HCT116 (cell line): ENCODE measurements around the gene LGI2. TPM values are rescaled to one million over a fixed set of nuclear protein-coding genes. Genes with fewer than 3 reads are reported as not detected.

ENCODE experiments used
- ATAC-seq: fragments of 200-7000 bp; cut with Tn5 transposase; 2 replicates; pipeline ENCODE4 v1.9.1; 2020; ENCODE audit warnings: mild to moderate bottlenecking, moderate library complexity
- BruUV-seq: library from RNA; stranded (reverse); fragments of 400-500 nt; replicated peaks from 2 replicates; lab custom pipeline; 2021; lab: Mats Ljungman, UMichigan
- CTCF ChIA-PET: fragments of 300-600 bp; sonication (Branson Sonifier 250); formaldehyde crosslinking; loops from one replicate; lab custom pipeline; 2021; ENCODE audit warnings: antibody characterized with exemption; lab: Charles Lee
- POLR2A ChIA-PET: fragments of 300-600, 350-600 bp; sonication (Branson Sonifier 250); formaldehyde crosslinking; loops from one replicate; lab custom pipeline; 2021; ENCODE audit warnings: antibody characterized with exemption; lab: Charles Lee
- RAD21 ChIA-PET, 2 experiments: fragments of 300-600 bp; sonication (Branson Sonifier 250); formaldehyde crosslinking; loops; one replicate each; lab custom pipeline; 2023; ENCODE audit warnings: low total read pairs in 2 of 2; ENCODE audit not compliant: uncharacterized antibody in 2 of 2, unreplicated experiment in 2 of 2, low non-redundant PET in 1 of 2; lab: Charles Lee
- DNase-seq: peaks from one replicate; pipeline ENCODE4 v3.0.0-alpha.2; 2010; ENCODE audit warnings: low read depth, low spot score
- H2AFZ ChIP-seq: fragments of 200-600 bp; shearing (Covaris generic), sonication (generic); 2 replicates; pipeline ENCODE4 v1.6.1; 2017; ENCODE audit warnings: low read depth, mixed run types, mixed read lengths, antibody characterized with exemption, low read length; ENCODE audit not compliant: poor library complexity, severe bottlenecking
- H3K27ac ChIP-seq: 2 replicates; pipeline ENCODE4 v1.5.1; 2012; ENCODE audit warnings: low read depth, low read length
- H3K27me3 ChIP-seq: fragments of 200-600 bp; sonication (generic); 2 replicates; pipeline ENCODE4 v1.6.1; 2016; ENCODE audit warnings: mixed run types, low read length, mixed read lengths; ENCODE audit not compliant: insufficient read depth
- H3K36me3 ChIP-seq, 2 experiments: fragments of 200-500 bp in 1 of 2; fragments of 200-600 bp in 1 of 2; sonication (Bioruptor generic) in 1 of 2; sonication (generic) in 1 of 2; 2 replicates each; pipeline versions ENCODE4 v1.5.1 to v1.6.1; 2014 to 2016; ENCODE audit warnings: low read length in 2 of 2, inconsistent platforms in 1 of 2, mixed read lengths in 1 of 2, mixed run types in 1 of 2; ENCODE audit not compliant: insufficient read depth in 2 of 2, control insufficient read depth in 1 of 2
- H3K4me1 ChIP-seq, 2 experiments: fragments of 200-600 bp in 1 of 2; sonication (generic) in 1 of 2; 2 replicates each; pipeline versions ENCODE4 v1.5.1 to v1.6.1; 2012 to 2017; ENCODE audit warnings: low read length in 2 of 2, inconsistent platforms in 1 of 2, mild to moderate bottlenecking in 1 of 2, mixed read lengths in 1 of 2, mixed run types in 1 of 2, moderate library complexity in 1 of 2; ENCODE audit not compliant: insufficient read depth in 2 of 2, control insufficient read depth in 1 of 2
- H3K4me2 ChIP-seq: fragments of 200-600 bp; sonication (generic); 2 replicates; pipeline ENCODE4 v1.6.1; 2017; ENCODE audit warnings: mixed run types, low read length, mixed read lengths
- H3K4me3 ChIP-seq, 2 experiments: fragments of 200-600 bp in 1 of 2; sonication (generic) in 1 of 2; replicated peaks in 1 of 2; 2 replicates each; pipeline ENCODE4 v1.5.1; 2011 to 2016; ENCODE audit warnings: low read length in 2 of 2, control low read depth in 1 of 2, low read depth in 1 of 2, mild to moderate bottlenecking in 1 of 2, mixed read lengths in 1 of 2, mixed run types in 1 of 2
- H3K79me2 ChIP-seq: fragments of 200-600 bp; sonication (generic); 2 replicates; pipeline ENCODE4 v1.6.1; 2017; ENCODE audit warnings: mild to moderate bottlenecking, mixed run types, low read length, moderate library complexity, mixed read lengths; ENCODE audit not compliant: insufficient read depth
- H3K9ac ChIP-seq: fragments of 200-600 bp; sonication (generic); 2 replicates; pipeline ENCODE4 v1.6.1; 2016; ENCODE audit warnings: low read length, mixed read lengths
- H3K9me2 ChIP-seq: fragments of 200-600 bp; sonication (generic), shearing (Covaris generic); 2 replicates; pipeline ENCODE4 v1.6.1; 2017; ENCODE audit warnings: mixed run types, mild to moderate bottlenecking, moderate library complexity; ENCODE audit not compliant: insufficient read depth
- H3K9me3 ChIP-seq, 2 experiments: fragments of 200-500 bp in 1 of 2; fragments of 200-600 bp in 1 of 2; sonication (Bioruptor generic) in 1 of 2; sonication (generic) in 1 of 2; 2 replicates each; pipeline ENCODE4 v1.6.1; 2014 to 2017; ENCODE audit warnings: low read length in 2 of 2, mixed read lengths in 2 of 2, inconsistent platforms in 1 of 2, low read depth in 1 of 2, mild to moderate bottlenecking in 1 of 2, mixed run types in 1 of 2, moderate library complexity in 1 of 2; ENCODE audit not compliant: control insufficient read depth in 1 of 2, insufficient read depth in 1 of 2
- H4K20me1 ChIP-seq: fragments of 200-600 bp; sonication (generic), shearing (Covaris generic); 2 replicates; pipeline ENCODE4 v1.6.1; 2017; ENCODE audit warnings: mixed run types, mild to moderate bottlenecking, moderate library complexity; ENCODE audit not compliant: insufficient read depth
- CBX3 ChIP-seq: IDR thresholded peaks from 2 replicates; pipeline ENCODE4 v1.6.1; 2012; ENCODE audit warnings: low read depth
- CEBPB ChIP-seq: IDR thresholded peaks from 2 replicates; pipeline ENCODE4 v1.6.1; 2012; ENCODE audit warnings: low read depth
- EGR1 ChIP-seq: IDR thresholded peaks from 2 replicates; pipeline ENCODE4 v1.6.1; 2012; ENCODE audit warnings: low read depth
- ELF1 ChIP-seq: IDR thresholded peaks from 2 replicates; pipeline ENCODE4 v1.6.1; 2012; ENCODE audit warnings: low read depth, borderline replicate concordance
- EZH2 ChIP-seq: fragments of 200-600 bp; sonication (generic); IDR thresholded peaks from 2 replicates; pipeline ENCODE4 v1.6.1; 2017; ENCODE audit warnings: antibody characterized with exemption, mixed run types
- EZH2phosphoT487 ChIP-seq: fragments of 200-600 bp; IDR thresholded peaks from 2 replicates; pipeline ENCODE4 v1.6.1; 2018; ENCODE audit warnings: antibody characterized with exemption, borderline replicate concordance
- FOSL1 ChIP-seq: IDR thresholded peaks from 2 replicates; pipeline ENCODE4 v1.6.1; 2012; ENCODE audit warnings: low read depth
- JUND ChIP-seq: IDR thresholded peaks from 2 replicates; pipeline ENCODE4 v1.6.1; 2012
- MAX ChIP-seq: IDR thresholded peaks from 2 replicates; pipeline ENCODE4 v1.6.1; 2012
- RAD21 ChIP-seq: IDR thresholded peaks from 2 replicates; pipeline ENCODE4 v1.6.1; 2012; ENCODE audit warnings: low read depth, mild to moderate bottlenecking
- SRF ChIP-seq: IDR thresholded peaks from 2 replicates; pipeline ENCODE4 v1.6.1; 2012; ENCODE audit warnings: low read depth
- TCF7L2 ChIP-seq: IDR thresholded peaks from 2 replicates; pipeline ENCODE4 v1.7.0; 2011; ENCODE audit warnings: borderline replicate concordance, inconsistent platforms; ENCODE audit not compliant: insufficient read depth, insufficient read length; ENCODE audit errors: extremely low read depth
- YY1 ChIP-seq: IDR thresholded peaks from 2 replicates; pipeline ENCODE4 v1.6.1; 2011; ENCODE audit warnings: low read length, low read depth, moderate library complexity, mild to moderate bottlenecking; ENCODE audit not compliant: insufficient replicate concordance; ENCODE audit errors: extremely low read depth
- ZFX ChIP-seq: fragments of 450-650 bp; IDR thresholded peaks from 2 replicates; pipeline ENCODE4 v1.6.1; 2017
- intact Hi-C: fragments of 100-400 bp; cut with micrococcal nuclease; formaldehyde crosslinking; loops from 2 replicates; pipeline ENCODE4 v1.10.0; 2022
- total RNA-seq: library from RNA; stranded (reverse); gene quantifications from one replicate; pipeline ENCODE4 v1.2.1, GENCODE V29; 2021; ENCODE audit not compliant: unreplicated experiment
- TF ChIP-seq, protein P1 (sequence below): IDR thresholded peaks from 2 replicates; pipeline ENCODE4 v1.6.1; 2012; ENCODE audit warnings: low read depth
- TF ChIP-seq, protein P2 (sequence below): IDR thresholded peaks from 2 replicates; pipeline ENCODE4 v1.6.1; 2011; ENCODE audit warnings: mild to moderate bottlenecking, low read length, moderate library complexity; ENCODE audit not compliant: insufficient replicate concordance; ENCODE audit errors: extremely low read depth
- TF ChIP-seq, protein P3 (sequence below): IDR thresholded peaks from 2 replicates; pipeline ENCODE4 v1.6.1; 2012
- TF ChIP-seq, protein P4 (sequence below), 3 experiments: fragments of 200-600 bp in 1 of 3; sonication (generic) in 1 of 3; IDR thresholded peaks in 2 of 3; conservative IDR thresholded peaks in 1 of 3; 2 replicates each; pipeline ENCODE4 v1.5.1; 2012 to 2017; ENCODE audit warnings: low read depth in 2 of 3, low read length in 2 of 3, antibody characterized with exemption in 1 of 3, borderline replicate concordance in 1 of 3, control low read depth in 1 of 3, mild to moderate bottlenecking in 1 of 3, mixed read lengths in 1 of 3, mixed run types in 1 of 3, moderate library complexity in 1 of 3; ENCODE audit not compliant: insufficient read depth in 1 of 3

Gene LGI2
- total RNA-seq, 1 experiment from 2014 or later: not detected

- CTCF ChIA-PET: no interaction called here
- BruUV-seq: no TSS peak
- RAD21 ChIA-PET: no interaction called here
- Histone ChIP-seq H3K9me2 (no peaks in the 10 kb centered on the region), H3K4me1 (no peaks in the 10 kb centered on the region), H3K4me3 (no peak overlapping the region), H3K27me3 (no peaks in the 10 kb centered on the region), H3K9ac (no peak overlapping the region), H3K36me3 (no peaks in the 10 kb centered on the region), H4K20me1 (no peaks in the 10 kb centered on the region), H3K9me3 (no peaks in the 10 kb centered on the region), H3K27ac (no peak overlapping the region), H2AFZ (no peak overlapping the region), H3K4me2 (no peak overlapping the region), H3K79me2 (no peaks in the 10 kb centered on the region)
- ATAC-seq (no peak), DNase-seq (no peak)
- POLR2A ChIA-PET: no interaction called here
- intact Hi-C loops: no loop called here
- TF ChIP-seq MAX (no peak), TCF7L2 (no peak), YY1 (no peak), EZH2 (no peak), RAD21 (no peak), SRF (no peak), EGR1 (no peak), CBX3 (no peak), EZH2phosphoT487 (no peak), JUND (no peak), CEBPB (no peak), ELF1 (no peak), ZFX (no peak), FOSL1 (no peak)
- TF ChIP-seq, protein P1, sequence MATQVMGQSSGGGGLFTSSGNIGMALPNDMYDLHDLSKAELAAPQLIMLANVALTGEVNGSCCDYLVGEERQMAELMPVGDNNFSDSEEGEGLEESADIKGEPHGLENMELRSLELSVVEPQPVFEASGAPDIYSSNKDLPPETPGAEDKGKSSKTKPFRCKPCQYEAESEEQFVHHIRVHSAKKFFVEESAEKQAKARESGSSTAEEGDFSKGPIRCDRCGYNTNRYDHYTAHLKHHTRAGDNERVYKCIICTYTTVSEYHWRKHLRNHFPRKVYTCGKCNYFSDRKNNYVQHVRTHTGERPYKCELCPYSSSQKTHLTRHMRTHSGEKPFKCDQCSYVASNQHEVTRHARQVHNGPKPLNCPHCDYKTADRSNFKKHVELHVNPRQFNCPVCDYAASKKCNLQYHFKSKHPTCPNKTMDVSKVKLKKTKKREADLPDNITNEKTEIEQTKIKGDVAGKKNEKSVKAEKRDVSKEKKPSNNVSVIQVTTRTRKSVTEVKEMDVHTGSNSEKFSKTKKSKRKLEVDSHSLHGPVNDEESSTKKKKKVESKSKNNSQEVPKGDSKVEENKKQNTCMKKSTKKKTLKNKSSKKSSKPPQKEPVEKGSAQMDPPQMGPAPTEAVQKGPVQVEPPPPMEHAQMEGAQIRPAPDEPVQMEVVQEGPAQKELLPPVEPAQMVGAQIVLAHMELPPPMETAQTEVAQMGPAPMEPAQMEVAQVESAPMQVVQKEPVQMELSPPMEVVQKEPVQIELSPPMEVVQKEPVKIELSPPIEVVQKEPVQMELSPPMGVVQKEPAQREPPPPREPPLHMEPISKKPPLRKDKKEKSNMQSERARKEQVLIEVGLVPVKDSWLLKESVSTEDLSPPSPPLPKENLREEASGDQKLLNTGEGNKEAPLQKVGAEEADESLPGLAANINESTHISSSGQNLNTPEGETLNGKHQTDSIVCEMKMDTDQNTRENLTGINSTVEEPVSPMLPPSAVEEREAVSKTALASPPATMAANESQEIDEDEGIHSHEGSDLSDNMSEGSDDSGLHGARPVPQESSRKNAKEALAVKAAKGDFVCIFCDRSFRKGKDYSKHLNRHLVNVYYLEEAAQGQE: no peak
- TF ChIP-seq, protein P2, sequence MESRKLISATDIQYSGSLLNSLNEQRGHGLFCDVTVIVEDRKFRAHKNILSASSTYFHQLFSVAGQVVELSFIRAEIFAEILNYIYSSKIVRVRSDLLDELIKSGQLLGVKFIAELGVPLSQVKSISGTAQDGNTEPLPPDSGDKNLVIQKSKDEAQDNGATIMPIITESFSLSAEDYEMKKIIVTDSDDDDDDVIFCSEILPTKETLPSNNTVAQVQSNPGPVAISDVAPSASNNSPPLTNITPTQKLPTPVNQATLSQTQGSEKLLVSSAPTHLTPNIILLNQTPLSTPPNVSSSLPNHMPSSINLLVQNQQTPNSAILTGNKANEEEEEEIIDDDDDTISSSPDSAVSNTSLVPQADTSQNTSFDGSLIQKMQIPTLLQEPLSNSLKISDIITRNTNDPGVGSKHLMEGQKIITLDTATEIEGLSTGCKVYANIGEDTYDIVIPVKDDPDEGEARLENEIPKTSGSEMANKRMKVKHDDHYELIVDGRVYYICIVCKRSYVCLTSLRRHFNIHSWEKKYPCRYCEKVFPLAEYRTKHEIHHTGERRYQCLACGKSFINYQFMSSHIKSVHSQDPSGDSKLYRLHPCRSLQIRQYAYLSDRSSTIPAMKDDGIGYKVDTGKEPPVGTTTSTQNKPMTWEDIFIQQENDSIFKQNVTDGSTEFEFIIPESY: no peak
- TF ChIP-seq, protein P3, sequence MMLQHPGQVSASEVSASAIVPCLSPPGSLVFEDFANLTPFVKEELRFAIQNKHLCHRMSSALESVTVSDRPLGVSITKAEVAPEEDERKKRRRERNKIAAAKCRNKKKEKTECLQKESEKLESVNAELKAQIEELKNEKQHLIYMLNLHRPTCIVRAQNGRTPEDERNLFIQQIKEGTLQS: no peak
- TF ChIP-seq, protein P4, sequence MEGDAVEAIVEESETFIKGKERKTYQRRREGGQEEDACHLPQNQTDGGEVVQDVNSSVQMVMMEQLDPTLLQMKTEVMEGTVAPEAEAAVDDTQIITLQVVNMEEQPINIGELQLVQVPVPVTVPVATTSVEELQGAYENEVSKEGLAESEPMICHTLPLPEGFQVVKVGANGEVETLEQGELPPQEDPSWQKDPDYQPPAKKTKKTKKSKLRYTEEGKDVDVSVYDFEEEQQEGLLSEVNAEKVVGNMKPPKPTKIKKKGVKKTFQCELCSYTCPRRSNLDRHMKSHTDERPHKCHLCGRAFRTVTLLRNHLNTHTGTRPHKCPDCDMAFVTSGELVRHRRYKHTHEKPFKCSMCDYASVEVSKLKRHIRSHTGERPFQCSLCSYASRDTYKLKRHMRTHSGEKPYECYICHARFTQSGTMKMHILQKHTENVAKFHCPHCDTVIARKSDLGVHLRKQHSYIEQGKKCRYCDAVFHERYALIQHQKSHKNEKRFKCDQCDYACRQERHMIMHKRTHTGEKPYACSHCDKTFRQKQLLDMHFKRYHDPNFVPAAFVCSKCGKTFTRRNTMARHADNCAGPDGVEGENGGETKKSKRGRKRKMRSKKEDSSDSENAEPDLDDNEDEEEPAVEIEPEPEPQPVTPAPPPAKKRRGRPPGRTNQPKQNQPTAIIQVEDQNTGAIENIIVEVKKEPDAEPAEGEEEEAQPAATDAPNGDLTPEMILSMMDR (IDR thresholded peaks at IDR 0.05 in 2 of 3, conservative IDR thresholded peaks at IDR 0.05 in 1 of 3; ENCODE audit: borderline replicate concordance in 1 of 3, insufficient read depth in 1 of 3, low read depth in 2 of 3, low read length in 2 of 3): no peak
These were observed 62.5 kb downstream of the LGI2 start for GRCh38 chr4:24968278-24968677.
